ENCODE data around the gene FGFRL1. TPM values are rescaled to one million over a fixed set of nuclear protein-coding genes. Genes with fewer than 3 reads are reported as not detected.

FGFRL1 gene
- total and polyA plus RNA-seq, 2 donors from 2014 or later, result 22.0 to 25.5 TPM

DNA sequence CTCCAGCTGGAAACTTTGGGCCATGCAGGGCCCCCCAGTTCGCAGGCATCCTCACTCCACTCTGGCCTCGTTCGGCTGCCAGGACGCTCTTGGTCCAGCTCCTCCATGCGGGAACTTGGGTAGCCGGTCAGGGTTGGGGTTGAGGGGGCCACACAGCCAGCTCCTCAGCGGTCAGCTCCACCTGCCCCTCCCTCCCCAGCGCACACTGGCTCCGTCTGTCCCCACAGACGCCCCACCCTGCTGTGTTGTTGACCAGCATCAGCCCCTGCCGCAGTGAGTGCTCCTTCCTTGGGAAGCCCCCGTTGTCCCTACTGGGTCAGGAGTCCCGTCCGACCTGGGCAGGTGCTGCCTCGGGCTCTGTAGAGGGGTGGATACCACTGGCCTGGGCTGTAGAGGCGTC is 5.8 kb downstream of the FGFRL1 start:
- Histone ChIP-seq H3K9ac (ENCODE audit: low read length in 3 of 3) (no peak overlapping the region), H3K4me3 (ENCODE audit: low read length in 3 of 3) (no peak overlapping the region), H3K27ac (ENCODE audit: low read depth in 2 of 2, low read length in 2 of 2) (no peak overlapping the region), H3K9me3 (ENCODE audit: control insufficient read depth in 2 of 3, insufficient read depth in 1 of 3, low read length in 3 of 3) (no peaks in the 10 kb centered on the region), H3K27me3 (ENCODE audit: control insufficient read depth, insufficient read depth, low read length) (no peaks in the 10 kb centered on the region), H3K36me3 (ENCODE audit: control insufficient read depth in 2 of 3, insufficient read depth in 3 of 3, low read length in 3 of 3) (peaks cover 0 to 5% (median 0%) of the 10 kb centered on the region in 3 donors), H3K4me1 (ENCODE audit: control insufficient read depth in 2 of 3, insufficient read depth in 2 of 3, low read depth in 1 of 3, low read length in 3 of 3) (peaks cover 0 to 5% (median 0%) of the 10 kb centered on the region in 3 donors)
- FAIRE-seq (no peak), DNase-seq (no peak)
- intact Hi-C loops (cut with DNase I), result no loop called here
- TF ChIP-seq, protein P1, sequence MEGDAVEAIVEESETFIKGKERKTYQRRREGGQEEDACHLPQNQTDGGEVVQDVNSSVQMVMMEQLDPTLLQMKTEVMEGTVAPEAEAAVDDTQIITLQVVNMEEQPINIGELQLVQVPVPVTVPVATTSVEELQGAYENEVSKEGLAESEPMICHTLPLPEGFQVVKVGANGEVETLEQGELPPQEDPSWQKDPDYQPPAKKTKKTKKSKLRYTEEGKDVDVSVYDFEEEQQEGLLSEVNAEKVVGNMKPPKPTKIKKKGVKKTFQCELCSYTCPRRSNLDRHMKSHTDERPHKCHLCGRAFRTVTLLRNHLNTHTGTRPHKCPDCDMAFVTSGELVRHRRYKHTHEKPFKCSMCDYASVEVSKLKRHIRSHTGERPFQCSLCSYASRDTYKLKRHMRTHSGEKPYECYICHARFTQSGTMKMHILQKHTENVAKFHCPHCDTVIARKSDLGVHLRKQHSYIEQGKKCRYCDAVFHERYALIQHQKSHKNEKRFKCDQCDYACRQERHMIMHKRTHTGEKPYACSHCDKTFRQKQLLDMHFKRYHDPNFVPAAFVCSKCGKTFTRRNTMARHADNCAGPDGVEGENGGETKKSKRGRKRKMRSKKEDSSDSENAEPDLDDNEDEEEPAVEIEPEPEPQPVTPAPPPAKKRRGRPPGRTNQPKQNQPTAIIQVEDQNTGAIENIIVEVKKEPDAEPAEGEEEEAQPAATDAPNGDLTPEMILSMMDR (IDR thresholded peaks at IDR 0.05; ENCODE audit: borderline replicate concordance, extremely low read depth, insufficient read depth), result no peak

DNA sequence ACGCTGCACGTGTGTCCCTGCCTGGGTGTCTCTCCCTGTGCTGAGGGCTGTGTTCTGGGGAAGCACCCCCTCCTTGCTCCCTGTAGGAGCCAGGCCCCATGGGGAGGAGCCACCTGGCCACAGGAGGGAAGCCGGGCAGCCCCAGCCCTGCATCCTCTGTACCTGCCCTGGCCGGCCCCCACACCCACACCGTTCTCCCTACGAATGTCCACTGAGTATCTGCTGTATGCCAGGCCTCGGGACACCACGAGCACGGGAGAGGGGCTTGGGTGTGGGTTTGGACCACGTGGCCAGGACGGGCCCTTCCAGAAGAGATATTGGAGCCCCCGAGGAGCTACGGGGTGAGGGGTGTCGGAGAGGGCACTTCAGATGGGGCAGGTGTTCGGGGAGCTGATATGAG is 6.3 kb downstream of the FGFRL1 start:
- Histone ChIP-seq H3K36me3 (ENCODE audit: control insufficient read depth in 2 of 3, insufficient read depth in 3 of 3, low read length in 3 of 3) (peaks cover 0 to 5% (median 0%) of the 10 kb centered on the region in 3 donors), H3K4me3 (ENCODE audit: low read length in 3 of 3) (no peak overlapping the region), H3K9ac (ENCODE audit: low read length in 3 of 3) (no peak overlapping the region), H3K27ac (ENCODE audit: low read depth in 2 of 2, low read length in 2 of 2) (no peak overlapping the region), H3K9me3 (ENCODE audit: control insufficient read depth in 2 of 3, insufficient read depth in 1 of 3, low read length in 3 of 3) (no peaks in the 10 kb centered on the region), H3K4me1 (ENCODE audit: control insufficient read depth in 2 of 3, insufficient read depth in 2 of 3, low read depth in 1 of 3, low read length in 3 of 3) (peaks cover 0 to 3% (median 0%) of the 10 kb centered on the region in 3 donors), H3K27me3 (ENCODE audit: control insufficient read depth, insufficient read depth, low read length) (no peaks in the 10 kb centered on the region)
- TF ChIP-seq, protein P1 (IDR thresholded peaks at IDR 0.05; ENCODE audit: borderline replicate concordance, extremely low read depth, insufficient read depth), result no peak
- FAIRE-seq (no peak), DNase-seq (no peak)
- intact Hi-C loops (cut with DNase I), result no loop called here

DNA sequence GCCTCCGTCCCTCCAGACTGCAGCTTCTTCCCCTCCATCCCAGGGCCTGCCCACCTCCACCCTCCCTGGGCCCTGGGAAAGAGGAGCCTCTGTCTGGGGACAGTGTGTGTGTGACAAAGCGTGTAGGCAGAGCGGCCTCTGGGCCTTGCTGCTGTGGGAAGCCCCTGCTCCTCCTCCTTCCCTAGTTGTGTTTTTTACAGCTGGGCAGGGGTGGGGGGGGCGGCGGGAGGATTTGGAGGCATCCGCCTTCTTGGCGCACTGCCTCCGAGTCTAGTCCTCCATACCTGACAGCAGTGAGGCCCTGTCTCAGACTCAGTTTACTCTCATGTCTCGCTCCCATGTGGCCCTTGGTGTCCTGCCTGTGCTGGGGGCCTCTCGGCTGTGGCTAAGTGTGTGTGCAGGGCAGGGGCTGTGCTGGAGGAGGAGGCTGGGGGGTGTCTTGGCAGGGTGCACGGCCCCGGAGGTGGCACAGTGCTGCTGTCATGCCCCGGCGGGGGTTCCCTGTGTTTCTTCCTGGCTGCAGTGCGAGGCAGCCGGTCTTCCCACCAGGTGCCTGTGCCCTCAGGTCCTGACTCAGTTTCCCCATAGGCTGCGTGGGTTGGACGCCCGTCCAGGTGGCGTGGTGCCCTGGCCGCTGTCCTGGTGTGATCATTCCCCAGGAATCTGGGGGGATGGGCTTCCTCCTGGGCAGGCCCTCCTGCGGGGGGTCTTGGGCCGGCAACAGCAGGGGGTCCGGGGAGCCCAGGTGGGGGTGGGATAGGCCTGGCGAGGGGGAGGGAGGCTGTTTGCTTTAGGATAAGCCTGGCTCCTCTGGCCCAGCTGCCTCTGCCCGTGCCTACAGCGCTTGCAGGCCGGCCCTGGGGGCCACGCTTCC is 7.0 kb downstream of the FGFRL1 start:
- no peaks in the 10 kb centered on the region for H3K36me3 ChIP-seq (ENCODE audit: control insufficient read depth in 2 of 3, insufficient read depth in 3 of 3, low read length in 3 of 3)
- H3K4me3 ChIP-seq (ENCODE audit: low read length in 3 of 3), result no peak overlapping the region
- no peak overlapping the region for H3K27ac ChIP-seq (ENCODE audit: low read depth in 2 of 2, low read length in 2 of 2)
- FAIRE-seq (no peak), DNase-seq (peak in 2 of 5 donors; percentile 61 to 62)
- TF ChIP-seq, protein P1 (IDR thresholded peaks at IDR 0.05; ENCODE audit: borderline replicate concordance, extremely low read depth, insufficient read depth), result no peak
- no peaks in the 10 kb centered on the region for H3K4me1 ChIP-seq (ENCODE audit: control insufficient read depth in 2 of 3, insufficient read depth in 2 of 3, low read depth in 1 of 3, low read length in 3 of 3)
- intact Hi-C loops (cut with DNase I), result no loop called here
- no peaks in the 10 kb centered on the region for H3K27me3 ChIP-seq (ENCODE audit: control insufficient read depth, insufficient read depth, low read length)
- no peaks in the 10 kb centered on the region for H3K9me3 ChIP-seq (ENCODE audit: control insufficient read depth in 2 of 3, insufficient read depth in 1 of 3, low read length in 3 of 3)
- H3K9ac ChIP-seq (ENCODE audit: low read length in 3 of 3), result no peak overlapping the region
